Stimulated activated naive B cell treated with anti-CD40 and anti-IgM and Interleukin-4, amounts not matched to agents 10 μg/mL and 1 μg/mL and 100 μg/mL, for 72 hours (primary cell): ENCODE data around the gene C10orf53.

Experiments
- ATAC-seq, 2 donors: fragments of 150-1000 bp; cut with Tn5 transposase; replicated peaks; 2 replicates each; pipeline ENCODE4 v1.10.0; 2021; ENCODE audit warnings: moderate library complexity in 1 of 2
- DNase-seq: peaks from one replicate; pipeline ENCODE4 v3.0.0; 2021
- H3K27ac Mint-ChIP-seq: one replicate; pipeline ENCODE4 v1.8.0; 2022; ENCODE audit warnings: mild to moderate bottlenecking, mixed read lengths
- H3K27me3 Mint-ChIP-seq, 2 donors: one replicate each; pipeline ENCODE4 v1.8.0; 2022; ENCODE audit warnings: mixed read lengths in 2 of 2
- H3K36me3 Mint-ChIP-seq, 2 donors: one replicate each; pipeline ENCODE4 v1.8.0; 2022; ENCODE audit warnings: mixed read lengths in 2 of 2, mild to moderate bottlenecking in 1 of 2
- H3K4me1 Mint-ChIP-seq, 2 donors: one replicate each; pipeline ENCODE4 v1.8.0; 2022; ENCODE audit warnings: mixed read lengths in 2 of 2, mild to moderate bottlenecking in 1 of 2
- H3K4me3 Mint-ChIP-seq, 2 donors: one replicate each; pipeline ENCODE4 v1.8.0; 2022; ENCODE audit warnings: mild to moderate bottlenecking in 2 of 2, mixed read lengths in 2 of 2, moderate library complexity in 1 of 2
- H3K9me3 Mint-ChIP-seq, 2 donors: one replicate each; pipeline ENCODE4 v1.8.0; 2022; ENCODE audit warnings: mixed read lengths in 2 of 2, mild to moderate bottlenecking in 1 of 2

The C10orf53 gene

DNA sequence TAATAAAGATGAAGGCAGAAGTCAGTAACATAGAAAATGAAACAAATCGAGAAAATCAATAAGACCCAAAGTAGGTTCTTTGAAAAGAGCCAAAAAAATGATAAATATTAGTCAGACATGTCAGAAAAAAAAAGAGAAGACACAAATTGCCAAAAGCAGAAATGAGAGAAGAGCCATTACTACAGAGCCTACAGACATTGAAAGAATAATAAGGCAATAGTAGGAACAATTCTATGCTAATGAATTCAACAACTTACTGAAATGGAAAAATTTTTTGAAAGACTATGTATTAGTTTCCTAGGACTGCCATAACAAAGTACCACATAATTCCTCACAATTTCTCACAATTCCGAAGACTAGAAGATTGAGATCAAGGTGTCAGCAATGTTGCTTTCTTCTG lies 47.1 kb downstream of the C10orf53 start:
- Mint-ChIP-seq H3K36me3 (peaks cover 0 to 2% of the 10 kb centered on the region in 2 donors), H3K27ac (no peak overlapping the region), H3K27me3 (no peaks in the 10 kb centered on the region), H3K4me1 (no peaks in the 10 kb centered on the region), H3K9me3 (peaks cover 8 to 18% of the 10 kb centered on the region in 2 donors), H3K4me3 (no peak overlapping the region)
- DNase-seq = no peak
- ATAC-seq = no peak

DNA sequence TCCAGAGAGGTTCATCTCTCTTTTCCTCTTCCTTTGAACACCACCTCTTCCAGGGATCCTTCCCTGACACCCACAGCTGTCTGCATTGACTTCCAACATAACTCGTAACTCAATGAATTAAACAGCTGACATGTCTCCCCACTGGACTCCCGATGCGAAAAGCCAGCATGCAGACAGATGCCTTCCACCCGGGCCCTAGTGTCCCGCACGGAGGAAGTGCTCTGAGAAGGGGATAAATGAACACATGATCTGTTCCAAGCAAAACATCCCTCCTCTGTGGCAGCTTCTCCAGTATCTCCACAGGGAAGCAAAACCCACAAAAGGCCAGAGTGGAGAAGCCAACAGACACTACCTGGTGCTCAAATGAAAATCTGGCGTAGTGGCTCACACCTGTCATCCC lies 54.4 kb downstream of the C10orf53 start:
- H3K36me3 Mint-ChIP-seq = no peaks in the 10 kb centered on the region
- ATAC-seq = no peak

GRCh38 chr10:49734676-49735075 lies 55.2 kb downstream of the C10orf53 start:
- no peaks in the 10 kb centered on the region for H3K27me3 Mint-ChIP-seq
- no peak overlapping the region for H3K27ac Mint-ChIP-seq
- H3K4me3 Mint-ChIP-seq = no peak overlapping the region
- H3K4me1 Mint-ChIP-seq = no peaks in the 10 kb centered on the region
- DNase-seq (no peak), ATAC-seq (no peak)
- H3K9me3 Mint-ChIP-seq = peaks cover 4 to 5% of the 10 kb centered on the region in 2 donors
- no peaks in the 10 kb centered on the region for H3K36me3 Mint-ChIP-seq

More for the DNA sequence above, 54.4 kb downstream of the C10orf53 start:
- no peak for DNase-seq
- Mint-ChIP-seq H3K27ac (no peak overlapping the region), H3K27me3 (no peaks in the 10 kb centered on the region), H3K4me3 (no peak overlapping the region), H3K9me3 (peaks cover 4 to 6% of the 10 kb centered on the region in 2 donors), H3K4me1 (no peaks in the 10 kb centered on the region)

GRCh38 chr10:49735161-49735560 lies 55.7 kb downstream of the C10orf53 start:
- no peaks in the 10 kb centered on the region for H3K36me3 Mint-ChIP-seq
- no peak overlapping the region for H3K27ac Mint-ChIP-seq
- ATAC-seq (no peak), DNase-seq (no peak)
- no peaks in the 10 kb centered on the region for H3K4me1 Mint-ChIP-seq
- H3K9me3 Mint-ChIP-seq = peaks cover under 1 to 4% of the 10 kb centered on the region in 2 donors
- H3K27me3 Mint-ChIP-seq = no peaks in the 10 kb centered on the region
- H3K4me3 Mint-ChIP-seq = no peak overlapping the region

DNA sequence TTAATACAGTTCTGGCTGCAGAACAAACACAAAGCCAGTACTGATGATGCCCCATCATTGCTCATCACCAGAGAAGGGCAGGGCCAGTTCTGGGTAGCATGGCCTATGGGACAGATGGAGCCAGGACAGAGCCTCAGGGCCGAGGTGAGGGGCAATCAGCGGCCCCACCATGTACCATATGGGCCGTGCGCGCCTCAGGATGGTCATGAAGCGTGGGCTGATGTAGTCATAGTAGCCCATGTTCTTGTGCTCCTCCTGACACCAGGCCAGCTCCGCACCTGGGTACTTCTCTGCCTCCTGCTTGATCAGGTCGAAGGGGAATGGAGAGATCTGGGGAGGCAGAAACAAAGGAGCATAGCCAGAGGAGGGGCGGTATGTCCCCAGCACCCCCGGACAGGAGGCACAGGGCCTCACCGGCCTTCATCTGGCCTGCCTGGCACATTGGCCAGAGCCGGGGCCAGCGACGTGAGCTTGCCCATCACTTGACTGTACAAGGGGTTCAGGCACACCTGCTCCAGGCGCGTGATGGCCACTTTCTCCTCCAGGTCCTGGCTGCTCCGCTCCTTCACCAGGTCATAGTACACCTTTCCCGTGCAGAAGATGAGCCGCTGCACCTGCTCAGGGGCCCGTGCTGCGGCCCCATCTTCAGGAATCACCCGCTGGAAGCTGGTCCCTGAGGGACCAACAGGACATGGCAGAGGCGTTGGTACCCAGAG lies 56.6 kb downstream of the C10orf53 start:
- Mint-ChIP-seq H3K27me3 (no peaks in the 10 kb centered on the region), H3K27ac (peak overlapping the region; percentile 59), H3K4me3 (no peak overlapping the region), H3K36me3 (no peaks in the 10 kb centered on the region), H3K4me1 (no peaks in the 10 kb centered on the region), H3K9me3 (peaks cover 0 to 4% of the 10 kb centered on the region in 2 donors)
- ATAC-seq (no peak), DNase-seq (no peak)

- Mint-ChIP-seq H3K36me3 (no peaks in the 10 kb centered on the region), H3K9me3 (peaks cover 0 to 4% of the 10 kb centered on the region in 2 donors), H3K27me3 (no peaks in the 10 kb centered on the region), H3K4me1 (no peaks in the 10 kb centered on the region), H3K4me3 (no peak overlapping the region), H3K27ac (peak overlapping the region; percentile 59)
- DNase-seq (no peak), ATAC-seq (no peak)
Measured at GRCh38 chr10:49736564-49737113, 57.2 kb downstream of the C10orf53 start.

- Mint-ChIP-seq H3K27me3 (no peaks in the 10 kb centered on the region), H3K9me3 (peaks cover 0 to 10% of the 10 kb centered on the region in 2 donors), H3K4me1 (no peaks in the 10 kb centered on the region), H3K4me3 (no peak overlapping the region), H3K36me3 (no peaks in the 10 kb centered on the region), H3K27ac (no peak overlapping the region)
- ATAC-seq = no peak
- DNase-seq = no peak
Measured at GRCh38 chr10:49737474-49738201, 58.2 kb downstream of the C10orf53 start.

- Mint-ChIP-seq H3K9me3 (peaks cover 0 to 7% of the 10 kb centered on the region in 2 donors), H3K4me1 (no peaks in the 10 kb centered on the region), H3K36me3 (no peaks in the 10 kb centered on the region), H3K4me3 (no peak overlapping the region), H3K27ac (no peak overlapping the region), H3K27me3 (no peaks in the 10 kb centered on the region)
- DNase-seq (no peak), ATAC-seq (no peak)
Measured at GRCh38 chr10:49738616-49739360, 59.3 kb downstream of the C10orf53 start.

GRCh38 chr10:49739426-49739825 lies 60.0 kb downstream of the C10orf53 start:
- no peaks in the 10 kb centered on the region for H3K36me3 Mint-ChIP-seq
- peaks cover 0 to 6% of the 10 kb centered on the region in 2 donors for H3K9me3 Mint-ChIP-seq
- no peaks in the 10 kb centered on the region for H3K4me1 Mint-ChIP-seq
- no peaks in the 10 kb centered on the region for H3K27me3 Mint-ChIP-seq
- ATAC-seq (no peak), DNase-seq (no peak)
- H3K27ac Mint-ChIP-seq = no peak overlapping the region
- H3K4me3 Mint-ChIP-seq = no peak overlapping the region

DNA sequence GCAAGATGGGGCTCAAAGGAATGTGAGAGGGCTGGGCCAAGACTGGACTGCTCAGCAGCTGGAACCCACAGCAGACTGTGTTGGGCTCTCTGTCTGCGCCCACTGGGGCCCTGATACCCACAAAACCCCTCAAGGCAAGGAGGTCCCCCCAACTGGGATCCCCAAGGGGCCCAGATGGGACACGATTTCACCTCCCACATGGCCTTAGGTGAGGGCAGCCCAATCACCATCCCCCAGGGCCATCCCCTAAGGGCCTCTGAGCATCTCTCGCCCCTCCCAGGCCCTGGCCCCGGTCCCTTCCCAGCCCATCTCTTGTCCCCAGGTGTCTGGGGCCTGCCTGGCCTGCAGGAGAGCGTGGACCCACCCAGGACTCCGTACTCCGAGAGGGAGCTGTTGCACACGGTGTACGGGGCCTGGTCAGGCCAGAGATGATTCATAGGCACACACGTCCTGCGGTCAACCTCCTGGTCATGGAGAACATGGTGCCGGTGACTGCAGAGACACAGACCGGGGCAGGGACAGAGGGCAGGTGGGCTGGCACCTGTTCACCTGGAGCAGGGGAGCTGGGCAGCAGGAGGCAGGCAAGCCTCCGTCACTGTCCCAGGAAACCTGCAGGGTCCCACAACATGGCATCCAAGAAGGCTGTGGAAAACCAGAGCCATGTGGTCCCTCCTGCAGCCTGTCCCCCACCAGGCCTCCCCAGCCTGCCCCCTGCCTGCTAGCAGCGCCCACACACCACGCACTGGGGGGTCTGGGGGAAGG lies 61.1 kb downstream of the C10orf53 start:
- Mint-ChIP-seq H3K4me3 (no peak overlapping the region), H3K27me3 (no peaks in the 10 kb centered on the region), H3K27ac (no peak overlapping the region), H3K36me3 (no peaks in the 10 kb centered on the region), H3K4me1 (no peaks in the 10 kb centered on the region), H3K9me3 (peaks cover 0 to 6% of the 10 kb centered on the region in 2 donors)
- ATAC-seq = no peak
- no peak for DNase-seq

DNA sequence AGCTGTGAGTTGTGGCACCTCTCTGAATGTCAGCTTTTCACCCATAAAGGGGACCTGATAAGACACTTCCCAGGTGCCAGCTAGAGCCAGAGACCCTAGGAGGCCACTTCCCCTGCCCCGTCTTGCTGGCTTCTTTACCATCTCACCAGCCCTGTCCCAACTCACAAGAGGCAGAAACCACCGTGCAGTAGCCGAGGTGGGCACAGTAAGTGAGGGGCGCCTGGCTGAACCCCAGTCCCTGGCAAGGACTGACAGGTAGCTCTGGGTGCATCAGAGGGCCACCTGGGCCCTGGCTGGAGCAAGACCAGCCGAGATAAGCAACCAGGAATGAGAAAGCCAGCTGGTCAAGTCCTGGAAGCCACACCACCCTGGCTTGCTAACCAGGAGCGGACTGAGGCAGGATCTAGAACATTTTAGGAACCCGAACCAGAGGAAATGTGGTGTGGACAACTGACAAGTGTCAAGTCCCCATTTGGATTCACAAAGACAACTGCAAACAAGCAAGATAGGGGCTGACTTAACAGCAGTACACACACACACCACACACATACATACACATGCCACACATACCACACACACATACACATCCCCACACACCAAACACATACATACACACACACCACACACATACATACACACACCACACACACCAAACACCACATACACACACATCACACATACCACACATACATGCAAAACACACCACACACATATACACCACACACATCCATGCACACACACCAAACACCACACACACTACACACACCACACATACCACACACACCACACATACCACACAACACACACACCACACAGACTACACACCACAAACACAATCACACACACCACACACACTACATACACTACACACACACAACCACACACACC lies 61.9 kb downstream of the C10orf53 start:
- Mint-ChIP-seq H3K27me3 (no peaks in the 10 kb centered on the region), H3K36me3 (no peaks in the 10 kb centered on the region), H3K4me1 (no peaks in the 10 kb centered on the region), H3K9me3 (peaks cover 0 to 6% of the 10 kb centered on the region in 2 donors), H3K4me3 (no peak overlapping the region), H3K27ac (no peak overlapping the region)
- ATAC-seq (no peak), DNase-seq (no peak)

- no peak for DNase-seq
- Mint-ChIP-seq H3K4me1 (no peaks in the 10 kb centered on the region), H3K27ac (no peak overlapping the region), H3K4me3 (no peak overlapping the region), H3K36me3 (no peaks in the 10 kb centered on the region), H3K27me3 (no peaks in the 10 kb centered on the region), H3K9me3 (peaks cover 0 to 6% of the 10 kb centered on the region in 2 donors)
- no peak for ATAC-seq
Measured at GRCh38 chr10:49742683-49743463, 63.4 kb downstream of the C10orf53 start.
